SK-N-SH (cell line): ENCODE measurements around the gene MTG1. TPM values are rescaled to one million over a fixed set of nuclear protein-coding genes. Genes with fewer than 3 reads are reported as not detected.

ENCODE experiments used
- CTCF ChIA-PET: fragments of 300-600, 350-600 bp; formaldehyde crosslinking; extraction: SDS; loops from one replicate; lab custom pipeline; 2021; lab: Yijun Ruan, JAX
- POLR2A ChIA-PET: fragments of 350-600 bp; sonication (Branson Sonifier 250); formaldehyde crosslinking; extraction: SDS; loops from one replicate; lab custom pipeline; 2020; ENCODE audit warnings: antibody characterized with exemption, inconsistent platforms; lab: Yijun Ruan, JAX
- DNase-seq: peaks from one replicate; pipeline ENCODE4 v3.0.0; 2012
- H2AFZ ChIP-seq: fragments of 200-600 bp; sonication (generic); 2 replicates; pipeline ENCODE4 v1.8.1; 2016; ENCODE audit warnings: antibody characterized with exemption, mild to moderate bottlenecking, low read depth
- H3F3A ChIP-seq: fragments of 200-600 bp; sonication (generic); replicated peaks from 2 replicates; pipeline ENCODE3; 2016; ENCODE audit warnings: antibody characterized with exemption, mild to moderate bottlenecking; ENCODE audit not compliant: insufficient read depth
- H3K27ac ChIP-seq, 2 experiments: fragments of 200-500 bp in 1 of 2; fragments of 200-600 bp in 1 of 2; sonication (Bioruptor generic) in 1 of 2; sonication (generic), shearing (Covaris generic) in 1 of 2; 2 replicates each; pipeline versions ENCODE4 v1.5.1 to v1.6.1; 2014 to 2016; ENCODE audit warnings: low read depth in 2 of 2, inconsistent platforms in 1 of 2, low read length in 1 of 2, mild to moderate bottlenecking in 1 of 2, mixed read lengths in 1 of 2
- H3K27me3 ChIP-seq: fragments of 200-600 bp; sonication (generic), shearing (Covaris generic); 2 replicates; pipeline ENCODE4 v1.6.1; 2016; ENCODE audit warnings: mixed run types; ENCODE audit not compliant: insufficient read depth
- H3K36me3 ChIP-seq, 2 experiments: fragments of 200-500 bp in 1 of 2; fragments of 200-600 bp in 1 of 2; sonication (Bioruptor generic) in 1 of 2; sonication (generic) in 1 of 2; replicated peaks in 1 of 2; 2 replicates each; pipeline versions ENCODE3 to v1.5.1; 2014 to 2016; ENCODE audit warnings: low read length in 1 of 2, mild to moderate bottlenecking in 1 of 2; ENCODE audit not compliant: insufficient read depth in 2 of 2, control insufficient read depth in 1 of 2
- H3K4me1 ChIP-seq, 2 experiments: fragments of 200-500 bp in 1 of 2; fragments of 200-600 bp in 1 of 2; sonication (Bioruptor generic) in 1 of 2; sonication (generic), shearing (Covaris generic) in 1 of 2; 2 replicates each; pipeline versions ENCODE4 v1.5.1 to v1.6.1; 2014 to 2016; ENCODE audit warnings: low read depth in 1 of 2, low read length in 1 of 2, mixed run types in 1 of 2; ENCODE audit not compliant: insufficient read depth in 2 of 2, control insufficient read depth in 1 of 2
- H3K4me2 ChIP-seq: fragments of 200-600 bp; sonication (generic), shearing (Covaris generic); 2 replicates; pipeline ENCODE4 v1.6.1; 2017; ENCODE audit warnings: mixed run types
- H3K4me3 ChIP-seq, 2 experiments: fragments of 200-500 bp in 1 of 2; fragments of 200-600 bp in 1 of 2; sonication (Bioruptor generic) in 1 of 2; sonication (generic), shearing (Covaris generic) in 1 of 2; 2 replicates each; pipeline versions ENCODE4 v1.5.1 to v1.8.1; 2014 to 2016; ENCODE audit warnings: low read depth in 2 of 2, inconsistent platforms in 1 of 2, low read length in 1 of 2, mild to moderate bottlenecking in 1 of 2, mixed read lengths in 1 of 2, moderate library complexity in 1 of 2
- H3K79me2 ChIP-seq: fragments of 200-600 bp; sonication (generic); 2 replicates; pipeline ENCODE4 v1.8.1; 2017; ENCODE audit warnings: mild to moderate bottlenecking; ENCODE audit not compliant: insufficient read depth
- H3K9ac ChIP-seq: fragments of 200-600 bp; sonication (generic); 2 replicates; pipeline ENCODE4 v1.6.1; 2017; ENCODE audit warnings: mixed run types
- H3K9me2 ChIP-seq: fragments of 200-600 bp; sonication (generic); 2 replicates; pipeline ENCODE4 v1.6.1; 2017; ENCODE audit warnings: mixed run types
- H3K9me3 ChIP-seq: fragments of 200-600 bp; sonication (generic); 2 replicates; pipeline ENCODE4 v1.6.1; 2017; ENCODE audit warnings: mixed run types, mild to moderate bottlenecking, moderate library complexity
- H4K20me1 ChIP-seq: fragments of 200-600 bp; sonication (generic); 2 replicates; pipeline ENCODE4 v1.6.1; 2017; ENCODE audit warnings: mild to moderate bottlenecking, mixed run types; ENCODE audit not compliant: insufficient read depth
- ELF1 ChIP-seq: IDR thresholded peaks from 2 replicates; pipeline ENCODE4 v1.4.0; 2012
- EZH2phosphoT487 ChIP-seq: fragments of 200-600 bp; sonication (generic); IDR thresholded peaks from 2 replicates; pipeline ENCODE4 v1.6.1; 2017; ENCODE audit warnings: low read depth, mixed run types, mild to moderate bottlenecking, antibody characterized with exemption, moderate library complexity, borderline replicate concordance
- MXI1 ChIP-seq: IDR thresholded peaks from 2 replicates; pipeline ENCODE4 v1.6.1; 2012; ENCODE audit warnings: mild to moderate bottlenecking, low read depth, low read length, improper control_type of control experiment
- NFIC ChIP-seq: IDR thresholded peaks from 2 replicates; pipeline ENCODE4 v1.4.0; 2012; ENCODE audit warnings: borderline replicate concordance
- POLR2AphosphoS5 ChIP-seq: IDR thresholded peaks from 2 replicates; pipeline ENCODE4 v1.6.1; 2012; ENCODE audit warnings: low read depth, low read length
- RFX5 ChIP-seq: IDR thresholded peaks from 2 replicates; pipeline ENCODE4 v1.6.1; 2012; ENCODE audit warnings: mild to moderate bottlenecking, improper control_type of control experiment, low read length
- TAF1 ChIP-seq: IDR thresholded peaks from 2 replicates; pipeline ENCODE4 v1.6.1; 2012; ENCODE audit warnings: low read depth, mild to moderate bottlenecking, low read length, moderate library complexity, borderline replicate concordance
- WGBS: methylation state at CpG from one replicate; pipeline ENCODE4 v1.1.6; 2017; ENCODE audit warnings: low lambda C conversion rate; 5-methylcytosine and 5-hydroxymethylcytosine counted together
- polyA plus RNA-seq, 3 experiments: library from polyadenylated mRNA; depleted of rRNA; stranded (reverse); fragments of >200 nt; gene quantifications; 2 replicates each; pipeline ENCODE4 v1.2.3, GENCODE V29; 2012
- TF ChIP-seq, protein P1 (sequence below): fragments of 150-350 bp; IDR thresholded peaks from 2 replicates; pipeline ENCODE4 v1.6.1; 2016; ENCODE audit warnings: mild to moderate bottlenecking, low read depth, low read length
- TF ChIP-seq, protein P2 (sequence below): IDR thresholded peaks from 2 replicates; pipeline ENCODE4 v1.4.0; 2012; ENCODE audit warnings: low read depth
- TF ChIP-seq, protein P3 (sequence below): fragments of 150-350 bp; IDR thresholded peaks from 2 replicates; pipeline ENCODE4 v1.6.1; 2017; ENCODE audit warnings: antibody characterized with exemption, low read length, low read depth, borderline replicate concordance
- TF ChIP-seq, protein P4 (sequence below): IDR thresholded peaks from 2 replicates; pipeline ENCODE4 v1.4.0; 2012; ENCODE audit warnings: low read depth, borderline replicate concordance

MTG1 gene
- polyA plus RNA-seq, 1 of the 3 experiments (the other 2 are of a cell fraction): 86.4 TPM

DNA sequence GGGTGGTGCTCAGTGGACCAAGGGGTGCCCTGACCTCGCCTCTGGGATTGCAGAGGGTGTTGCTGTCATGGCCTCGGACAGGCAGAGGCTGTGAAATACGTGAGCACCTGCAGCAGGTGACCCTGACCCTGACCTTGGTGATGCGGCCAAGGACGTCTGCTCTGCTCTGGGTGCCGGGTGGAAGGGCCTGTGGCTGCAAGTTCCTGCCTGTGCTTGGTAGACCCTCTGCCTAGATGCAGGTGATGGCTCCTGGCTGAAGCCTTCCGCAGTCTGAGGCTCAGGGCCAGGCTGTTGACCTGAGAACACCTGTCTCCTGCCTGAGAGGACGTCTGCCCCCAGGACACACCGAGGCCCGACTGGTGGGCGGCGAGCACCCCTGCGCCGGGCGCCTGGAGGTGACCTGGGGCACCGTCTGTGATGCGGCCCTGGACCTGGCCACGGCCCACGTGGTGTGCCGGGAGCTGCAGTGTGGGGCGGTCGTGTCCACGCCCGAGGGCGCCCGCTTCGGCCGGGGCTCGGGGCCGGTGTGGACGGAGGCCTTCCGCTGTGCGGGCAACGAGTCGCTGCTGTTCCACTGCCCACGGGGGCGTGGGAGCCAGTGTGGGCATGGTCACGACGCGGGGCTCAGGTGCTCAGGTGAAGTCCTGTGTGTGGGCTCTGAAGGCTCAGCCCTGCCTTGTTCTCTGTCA is 64.2 kb downstream of the MTG1 start:
- TF ChIP-seq, protein P1, sequence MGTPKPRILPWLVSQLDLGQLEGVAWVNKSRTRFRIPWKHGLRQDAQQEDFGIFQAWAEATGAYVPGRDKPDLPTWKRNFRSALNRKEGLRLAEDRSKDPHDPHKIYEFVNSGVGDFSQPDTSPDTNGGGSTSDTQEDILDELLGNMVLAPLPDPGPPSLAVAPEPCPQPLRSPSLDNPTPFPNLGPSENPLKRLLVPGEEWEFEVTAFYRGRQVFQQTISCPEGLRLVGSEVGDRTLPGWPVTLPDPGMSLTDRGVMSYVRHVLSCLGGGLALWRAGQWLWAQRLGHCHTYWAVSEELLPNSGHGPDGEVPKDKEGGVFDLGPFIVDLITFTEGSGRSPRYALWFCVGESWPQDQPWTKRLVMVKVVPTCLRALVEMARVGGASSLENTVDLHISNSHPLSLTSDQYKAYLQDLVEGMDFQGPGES: no peak
- no peak for TF ChIP-seq EZH2phosphoT487
- TF ChIP-seq NFIC: no peak
- TF ChIP-seq MXI1: no peak
- no peak for TF ChIP-seq POLR2AphosphoS5
- TF ChIP-seq, protein P2, sequence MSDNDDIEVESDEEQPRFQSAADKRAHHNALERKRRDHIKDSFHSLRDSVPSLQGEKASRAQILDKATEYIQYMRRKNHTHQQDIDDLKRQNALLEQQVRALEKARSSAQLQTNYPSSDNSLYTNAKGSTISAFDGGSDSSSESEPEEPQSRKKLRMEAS: no peak
- TF ChIP-seq RFX5: no peak
- TF ChIP-seq, protein P3, sequence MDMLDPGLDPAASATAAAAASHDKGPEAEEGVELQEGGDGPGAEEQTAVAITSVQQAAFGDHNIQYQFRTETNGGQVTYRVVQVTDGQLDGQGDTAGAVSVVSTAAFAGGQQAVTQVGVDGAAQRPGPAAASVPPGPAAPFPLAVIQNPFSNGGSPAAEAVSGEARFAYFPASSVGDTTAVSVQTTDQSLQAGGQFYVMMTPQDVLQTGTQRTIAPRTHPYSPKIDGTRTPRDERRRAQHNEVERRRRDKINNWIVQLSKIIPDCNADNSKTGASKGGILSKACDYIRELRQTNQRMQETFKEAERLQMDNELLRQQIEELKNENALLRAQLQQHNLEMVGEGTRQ: no peak
- no peak for TF ChIP-seq ELF1
- TF ChIP-seq TAF1: no peak
- TF ChIP-seq, protein P4, sequence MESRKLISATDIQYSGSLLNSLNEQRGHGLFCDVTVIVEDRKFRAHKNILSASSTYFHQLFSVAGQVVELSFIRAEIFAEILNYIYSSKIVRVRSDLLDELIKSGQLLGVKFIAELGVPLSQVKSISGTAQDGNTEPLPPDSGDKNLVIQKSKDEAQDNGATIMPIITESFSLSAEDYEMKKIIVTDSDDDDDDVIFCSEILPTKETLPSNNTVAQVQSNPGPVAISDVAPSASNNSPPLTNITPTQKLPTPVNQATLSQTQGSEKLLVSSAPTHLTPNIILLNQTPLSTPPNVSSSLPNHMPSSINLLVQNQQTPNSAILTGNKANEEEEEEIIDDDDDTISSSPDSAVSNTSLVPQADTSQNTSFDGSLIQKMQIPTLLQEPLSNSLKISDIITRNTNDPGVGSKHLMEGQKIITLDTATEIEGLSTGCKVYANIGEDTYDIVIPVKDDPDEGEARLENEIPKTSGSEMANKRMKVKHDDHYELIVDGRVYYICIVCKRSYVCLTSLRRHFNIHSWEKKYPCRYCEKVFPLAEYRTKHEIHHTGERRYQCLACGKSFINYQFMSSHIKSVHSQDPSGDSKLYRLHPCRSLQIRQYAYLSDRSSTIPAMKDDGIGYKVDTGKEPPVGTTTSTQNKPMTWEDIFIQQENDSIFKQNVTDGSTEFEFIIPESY: no peak
- WGBS: 63% methylated on average over 9 of the region's 40 CpGs
- H3K9me3 ChIP-seq: no peaks in the 10 kb centered on the region
- no peaks in the 10 kb centered on the region for H3K27me3 ChIP-seq
- H3K79me2 ChIP-seq: no peaks in the 10 kb centered on the region
- H3K4me2 ChIP-seq: no peak overlapping the region
- H3K4me1 ChIP-seq: no peaks in the 10 kb centered on the region
- DNase-seq: no peak
- no peak overlapping the region for H3K27ac ChIP-seq
- no peaks in the 10 kb centered on the region for H3K36me3 ChIP-seq
- H3F3A ChIP-seq: no peaks in the 10 kb centered on the region
- H3K4me3 ChIP-seq: no peak overlapping the region
- no peak overlapping the region for H3K9ac ChIP-seq
- no peaks in the 10 kb centered on the region for H4K20me1 ChIP-seq
- POLR2A ChIA-PET: no interaction called here
- CTCF ChIA-PET: no interaction called here
- H2AFZ ChIP-seq: no peak overlapping the region
- H3K9me2 ChIP-seq: no peaks in the 10 kb centered on the region
